ENCODE results near the gene PCDHGB3. TPM values are rescaled to one million over a fixed set of nuclear protein-coding genes. Genes with fewer than 3 reads are reported as not detected.
"Not testable (repeated sequence)": the region's sequence is repeated elsewhere in the genome, so short reads cannot be mapped to it uniquely, and the experiment has no call there.

PCDHGB3 gene
- 2.2 TPM for total RNA-seq
- long read RNA-seq, partial matches to known transcripts, result 0 of 1 reads
- long read RNA-seq, other reads (novel, unspliced or antisense), result 0 of 1 reads

- TF ChIP-seq CTCF (IDR thresholded peaks at IDR 0.05), result no peak
- H3K27ac ChIP-seq, result no peak within 1 kb of the TSS
- H3K27me3 ChIP-seq (ENCODE audit: low read depth), result peaks cover 40% of the 10 kb centered on the region
- H3K4me3 ChIP-seq, result peak within 1 kb of the TSS; percentile 34
- intact Hi-C loops (cut with DNase I), result no loop called here
- no peaks in the 10 kb centered on the region for H3K36me3 ChIP-seq
- H3K9me3 ChIP-seq, result peaks cover 84% of the 10 kb centered on the region
- ATAC-seq (peak; percentile 59 to 68), DNase-seq (no peak)
- H3K4me1 ChIP-seq, result no peaks in the 10 kb centered on the region
Measured at GRCh38 chr5:141369994-141370848, at the start of gene PCDHGB3. Gene PCDHGB3 (plus strand): TSS chr5:141370242. CDS start chr5:141370395, 153 bp downstream.

- TF ChIP-seq CTCF (IDR thresholded peaks at IDR 0.05), result no peak
- no peaks in the 10 kb centered on the region for H3K4me1 ChIP-seq
- no peak overlapping the region for H3K4me3 ChIP-seq
- no peak overlapping the region for H3K27ac ChIP-seq
- no peaks in the 10 kb centered on the region for H3K36me3 ChIP-seq
- H3K27me3 ChIP-seq (ENCODE audit: low read depth), result peaks cover 5% of the 10 kb centered on the region
- intact Hi-C loops (cut with DNase I), result no loop called here
- H3K9me3 ChIP-seq, result peaks cover 52% of the 10 kb centered on the region
- ATAC-seq, result no peak
- DNase-seq, result no peak
Measured at GRCh38 chr5:141322261-141322660, 47.8 kb upstream of the PCDHGB3 start.

GRCh38 chr5:141326088-141326854 is 43.8 kb upstream of the PCDHGB3 start:
- ATAC-seq, result peak; percentile 70 to 91

GRCh38 chr5:141328231-141328630 is 41.8 kb upstream of the PCDHGB3 start:
- Histone ChIP-seq H3K27ac (no peak overlapping the region), H3K27me3 (ENCODE audit: low read depth) (peaks cover 15% of the 10 kb centered on the region), H3K36me3 (no peaks in the 10 kb centered on the region), H3K4me1 (no peaks in the 10 kb centered on the region), H3K9me3 (peaks cover 21% of the 10 kb centered on the region), H3K4me3 (no peak overlapping the region)
- DNase-seq (no peak), ATAC-seq (no peak)
- no peak for TF ChIP-seq CTCF (IDR thresholded peaks at IDR 0.05)
- intact Hi-C loops (cut with DNase I), result no loop called here

More at GRCh38 chr5:141326088-141326854, 43.8 kb upstream of the PCDHGB3 start:
- peaks cover 38% of the 10 kb centered on the region for H3K9me3 ChIP-seq
- H3K27me3 ChIP-seq (ENCODE audit: low read depth), result peaks cover 8% of the 10 kb centered on the region
- H3K4me3 ChIP-seq, result peak overlapping the region; percentile 41
- peak; percentile 44 for TF ChIP-seq CTCF (IDR thresholded peaks at IDR 0.05)
- H3K4me1 ChIP-seq, result no peaks in the 10 kb centered on the region
- DNase-seq, result peak; percentile 62
- intact Hi-C loops (cut with DNase I), result no loop called here
- H3K27ac ChIP-seq, result peak overlapping the region; percentile 46
- H3K36me3 ChIP-seq, result no peaks in the 10 kb centered on the region

GRCh38 chr5:141330299-141331080 is 39.6 kb upstream of the PCDHGB3 start, which contains the start of gene PCDHGA1:
Gene PCDHGA1 (plus strand): TSS chr5:141330514.
- ATAC-seq, result no peak
- peak; percentile 21 for TF ChIP-seq CTCF (IDR thresholded peaks at IDR 0.05)
- intact Hi-C loops (cut with DNase I), result no loop called here
- no peak within 1 kb of the TSS for H3K4me3 ChIP-seq
- peaks cover 22% of the 10 kb centered on the region for H3K27me3 ChIP-seq (ENCODE audit: low read depth)
- no peak within 1 kb of the TSS for H3K27ac ChIP-seq
- H3K36me3 ChIP-seq, result no peaks in the 10 kb centered on the region
- DNase-seq, result no peak
- H3K4me1 ChIP-seq, result no peaks in the 10 kb centered on the region
- H3K9me3 ChIP-seq, result peaks cover 18% of the 10 kb centered on the region

- H3K4me1 ChIP-seq; DNase-seq; H3K27ac ChIP-seq; H3K4me3 ChIP-seq; H3K36me3 ChIP-seq; intact Hi-C loops (cut with DNase I); ATAC-seq: not testable (repeated sequence)
- peaks cover 19% of the 10 kb centered on the region for H3K27me3 ChIP-seq (ENCODE audit: low read depth)
- H3K9me3 ChIP-seq, result peaks cover 28% of the 10 kb centered on the region
Measured at GRCh38 chr5:141332571-141332970, 37.5 kb upstream of the PCDHGB3 start.
